Stimulated activated CD4-positive, alpha-beta T cell treated with anti-CD3 and anti-CD28 coated beads, TNF-alpha, amount 100 ng/mL, for 48 hours (primary cell): ENCODE measurements around the gene GTF3C4.

Experiments
- DNase-seq, 3 donors: peaks; one replicate each; pipeline ENCODE4 v3.0.0-alpha.2; 2020; ENCODE audit warnings: low read depth in 3 of 3

GTF3C4 gene, protein sequence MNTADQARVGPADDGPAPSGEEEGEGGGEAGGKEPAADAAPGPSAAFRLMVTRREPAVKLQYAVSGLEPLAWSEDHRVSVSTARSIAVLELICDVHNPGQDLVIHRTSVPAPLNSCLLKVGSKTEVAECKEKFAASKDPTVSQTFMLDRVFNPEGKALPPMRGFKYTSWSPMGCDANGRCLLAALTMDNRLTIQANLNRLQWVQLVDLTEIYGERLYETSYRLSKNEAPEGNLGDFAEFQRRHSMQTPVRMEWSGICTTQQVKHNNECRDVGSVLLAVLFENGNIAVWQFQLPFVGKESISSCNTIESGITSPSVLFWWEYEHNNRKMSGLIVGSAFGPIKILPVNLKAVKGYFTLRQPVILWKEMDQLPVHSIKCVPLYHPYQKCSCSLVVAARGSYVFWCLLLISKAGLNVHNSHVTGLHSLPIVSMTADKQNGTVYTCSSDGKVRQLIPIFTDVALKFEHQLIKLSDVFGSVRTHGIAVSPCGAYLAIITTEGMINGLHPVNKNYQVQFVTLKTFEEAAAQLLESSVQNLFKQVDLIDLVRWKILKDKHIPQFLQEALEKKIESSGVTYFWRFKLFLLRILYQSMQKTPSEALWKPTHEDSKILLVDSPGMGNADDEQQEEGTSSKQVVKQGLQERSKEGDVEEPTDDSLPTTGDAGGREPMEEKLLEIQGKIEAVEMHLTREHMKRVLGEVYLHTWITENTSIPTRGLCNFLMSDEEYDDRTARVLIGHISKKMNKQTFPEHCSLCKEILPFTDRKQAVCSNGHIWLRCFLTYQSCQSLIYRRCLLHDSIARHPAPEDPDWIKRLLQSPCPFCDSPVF

DNA sequence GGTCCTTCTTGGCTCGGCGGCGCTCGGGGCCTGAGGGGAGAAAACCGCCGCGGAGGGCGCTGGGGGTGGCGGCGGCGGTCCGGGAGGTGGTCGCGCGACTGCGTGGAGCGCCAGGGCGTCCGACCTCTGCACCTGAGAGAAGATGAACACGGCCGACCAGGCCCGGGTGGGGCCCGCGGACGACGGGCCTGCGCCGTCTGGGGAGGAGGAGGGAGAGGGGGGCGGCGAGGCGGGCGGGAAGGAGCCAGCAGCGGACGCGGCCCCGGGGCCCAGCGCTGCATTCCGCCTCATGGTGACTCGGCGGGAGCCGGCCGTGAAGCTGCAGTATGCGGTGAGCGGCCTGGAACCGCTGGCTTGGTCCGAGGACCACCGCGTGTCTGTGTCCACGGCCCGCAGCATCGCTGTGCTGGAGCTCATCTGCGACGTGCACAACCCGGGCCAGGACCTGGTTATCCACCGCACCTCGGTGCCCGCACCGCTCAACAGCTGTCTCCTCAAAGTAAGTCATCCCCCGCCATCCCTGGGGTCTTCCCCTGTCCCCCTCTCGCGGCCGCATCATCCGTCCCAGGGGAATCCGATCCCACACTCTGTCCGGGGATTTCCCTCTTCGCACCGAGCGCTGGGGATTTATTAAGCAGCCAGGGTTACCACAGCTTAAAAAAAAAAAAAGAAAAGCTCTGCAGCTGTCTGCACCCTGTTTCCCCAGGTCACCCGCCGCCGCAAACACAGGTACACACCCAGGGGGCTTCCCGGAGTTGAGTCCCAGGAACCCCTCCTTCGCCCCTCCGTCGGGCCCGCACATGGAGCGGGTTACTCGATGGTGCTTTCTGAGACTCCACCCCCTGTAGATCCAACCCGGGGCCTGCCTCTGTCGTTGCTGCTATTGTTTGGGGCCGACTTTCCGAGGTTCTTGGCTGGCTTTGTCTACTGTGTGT lies at the start of gene GTF3C4:
GTF3C4 (plus strand) TSS at position 8 of the 935 bp plus-strand sequence; CDS start at position 143, 135 bp downstream.
- peak in 1 of 3 donors; percentile 6 for DNase-seq

DNA sequence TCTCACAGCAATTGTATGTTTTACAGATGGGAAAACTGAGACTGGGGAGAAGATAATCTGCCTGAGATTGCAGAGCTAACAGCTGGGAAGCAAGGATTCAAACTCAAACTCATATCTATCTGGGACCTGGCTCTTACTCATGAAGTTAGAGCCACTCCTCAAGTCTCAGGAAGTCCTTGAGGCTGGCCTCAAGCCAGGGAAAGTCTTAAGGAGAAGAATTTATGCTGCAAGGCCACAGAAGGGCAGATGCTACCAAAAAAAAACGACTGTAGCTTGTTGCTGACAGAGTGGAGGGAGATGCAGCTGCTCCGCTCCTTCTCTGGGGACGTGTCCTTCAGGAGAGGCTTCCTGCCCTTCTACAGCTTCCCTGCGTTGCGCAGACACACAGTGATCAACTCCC lies 48.1 kb upstream of the GTF3C4 start:
- no peak for DNase-seq

DNA sequence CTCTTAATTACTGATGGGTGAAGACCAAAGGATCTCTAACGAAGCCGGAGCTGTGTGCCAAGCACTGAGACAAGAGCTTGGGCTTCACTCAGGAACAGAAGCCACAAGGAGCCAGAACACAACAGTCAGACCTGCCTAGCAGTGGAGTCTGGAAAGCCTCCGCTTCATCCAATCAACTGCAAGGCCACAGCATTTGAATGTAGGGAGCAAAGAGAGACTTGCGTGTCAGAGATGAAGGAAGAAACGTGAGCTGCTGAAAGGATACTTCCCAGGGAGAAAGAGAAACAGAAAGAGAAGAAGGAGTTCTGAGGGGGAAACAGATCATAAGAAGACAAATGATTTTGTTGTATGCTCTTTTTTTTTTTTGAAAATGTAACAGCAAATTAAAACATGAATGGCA lies 44.0 kb upstream of the GTF3C4 start:
- no peak for DNase-seq

DNA sequence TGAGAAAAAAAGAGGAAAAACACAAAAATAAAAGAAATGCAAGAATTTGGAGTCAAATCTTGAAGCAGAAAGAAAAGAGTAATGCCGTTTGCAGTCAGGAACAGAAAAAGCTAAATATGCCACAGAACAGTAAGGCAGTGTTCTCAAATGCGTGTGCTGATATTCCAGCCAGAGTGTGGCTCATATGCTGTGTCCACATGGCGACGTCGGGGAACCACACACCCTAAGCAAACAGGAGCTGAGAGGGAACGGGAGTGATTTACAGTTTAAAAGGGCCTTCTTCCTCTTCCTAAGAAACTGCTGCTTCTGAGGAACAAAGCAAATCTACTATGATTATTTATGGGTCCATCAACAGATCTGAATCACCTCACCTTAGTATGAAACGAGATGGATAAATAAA lies 43.2 kb upstream of the GTF3C4 start:
- no peak for DNase-seq

DNA sequence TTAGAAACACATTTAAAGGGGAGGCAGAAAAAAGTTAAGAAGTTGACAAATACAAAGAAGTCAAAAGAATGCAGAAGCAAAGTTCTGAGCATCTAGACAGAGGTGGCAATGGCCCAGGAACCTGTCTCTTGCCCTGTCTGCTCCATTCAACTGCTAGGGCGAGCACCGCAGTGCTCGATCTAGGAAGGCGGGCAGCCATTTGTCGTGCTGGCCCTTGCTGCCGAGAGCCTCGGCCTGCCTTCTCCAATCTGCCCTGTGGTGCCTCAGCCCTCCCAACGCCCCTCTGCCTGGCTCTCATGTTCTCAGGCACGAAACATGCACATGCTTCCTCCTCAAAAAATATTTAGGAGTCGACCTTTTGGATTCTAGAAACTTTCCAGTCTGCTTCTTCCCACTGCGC lies 42.7 kb upstream of the GTF3C4 start:
- DNase-seq = no peak

DNA sequence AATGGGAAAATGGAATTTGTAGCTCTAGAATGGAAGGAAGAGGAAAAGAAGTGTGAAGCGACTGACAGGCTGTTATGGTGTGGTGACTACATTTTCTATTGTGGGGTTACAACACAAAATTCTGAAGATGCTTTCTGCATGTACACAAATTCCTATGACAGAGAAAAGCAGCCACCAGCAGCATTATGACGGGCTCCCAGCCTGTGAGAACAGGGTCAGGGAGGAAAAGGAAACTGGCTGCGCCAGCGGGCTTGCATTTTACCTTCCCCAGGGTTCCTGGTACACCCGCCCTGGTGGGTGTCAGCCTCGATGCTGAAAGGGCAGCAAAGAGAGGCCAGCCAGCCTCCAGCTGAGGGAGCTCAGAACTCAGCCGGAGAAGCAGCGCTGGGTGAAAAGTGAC lies 41.5 kb upstream of the GTF3C4 start:
- DNase-seq = no peak

DNA sequence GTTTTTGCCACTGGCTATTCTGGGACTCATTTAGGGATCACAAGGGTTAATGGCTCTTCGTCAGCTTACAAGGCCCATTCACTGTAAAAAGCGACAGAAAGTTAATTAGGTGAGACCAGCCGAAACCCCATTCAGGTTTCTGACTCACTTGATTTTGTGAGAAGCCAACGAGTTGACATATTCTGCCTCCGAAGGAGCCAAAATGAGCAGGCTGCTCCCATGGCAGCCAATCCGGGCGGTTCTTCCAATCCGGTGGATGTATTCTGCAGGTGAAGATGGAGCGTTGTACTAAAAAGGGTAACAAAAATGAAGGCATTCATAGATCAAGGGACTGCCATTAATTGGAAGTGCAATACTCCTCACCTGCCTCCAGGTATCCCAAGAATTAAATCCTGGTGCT lies 40.1 kb upstream of the GTF3C4 start:
- no peak for DNase-seq

DNA sequence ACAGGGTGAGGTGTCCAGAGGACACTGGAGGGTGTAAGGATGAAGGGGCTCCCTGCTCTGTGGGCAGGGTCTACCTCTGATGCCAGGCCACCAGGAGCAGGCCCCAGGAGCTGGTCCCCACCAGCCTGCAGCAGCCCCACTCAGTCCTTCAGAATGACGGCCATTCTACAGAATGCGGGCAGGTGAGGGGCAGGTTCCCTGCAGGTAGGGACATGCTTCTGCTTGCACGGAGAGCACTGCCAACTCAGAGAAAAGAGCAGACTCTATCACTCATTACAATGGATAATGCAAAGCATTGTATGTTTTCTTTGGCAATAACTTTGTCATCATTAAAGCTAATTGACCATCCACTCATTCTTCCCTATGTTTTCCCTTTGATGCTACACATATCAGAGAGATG lies 39.5 kb upstream of the GTF3C4 start:
- no peak for DNase-seq

DNA sequence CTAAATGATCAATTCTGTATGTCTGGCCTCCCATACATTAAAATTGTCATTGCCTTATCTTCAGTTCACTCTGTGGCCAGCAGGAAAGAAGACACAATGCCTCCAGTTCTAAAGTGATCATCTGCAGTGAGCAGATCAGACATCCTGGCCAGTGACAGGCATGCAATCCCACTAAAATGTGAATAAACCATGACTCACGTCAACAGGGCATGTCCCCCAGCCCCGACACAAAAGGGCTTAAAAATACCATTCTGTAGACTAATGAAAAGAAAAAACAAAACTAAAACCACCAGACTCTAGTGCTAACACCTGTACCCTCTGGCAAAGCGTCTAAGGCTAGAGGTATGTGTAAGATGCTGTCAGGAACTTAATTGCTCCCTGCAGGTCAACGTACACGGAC lies 39.0 kb upstream of the GTF3C4 start:
- no peak for DNase-seq

DNA sequence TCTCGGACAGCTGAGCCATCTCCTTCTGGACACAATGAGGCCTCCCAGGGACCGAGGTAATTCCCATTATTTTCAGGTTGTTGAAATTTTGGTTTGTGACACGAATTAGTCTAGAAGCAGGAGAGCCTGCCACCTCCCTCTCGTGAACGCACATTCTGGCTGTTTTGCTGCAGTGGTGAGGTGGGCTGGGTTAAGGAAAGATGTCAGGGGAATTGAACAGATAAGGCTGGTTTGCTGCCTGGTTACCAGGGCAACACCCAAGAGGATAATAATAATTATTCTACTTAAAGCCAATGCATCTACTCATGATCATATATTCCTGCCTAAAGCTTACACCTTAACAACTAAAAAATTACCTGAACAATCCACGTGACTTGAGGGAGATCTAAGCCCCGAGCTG lies 38.6 kb upstream of the GTF3C4 start:
- no peak for DNase-seq

DNA sequence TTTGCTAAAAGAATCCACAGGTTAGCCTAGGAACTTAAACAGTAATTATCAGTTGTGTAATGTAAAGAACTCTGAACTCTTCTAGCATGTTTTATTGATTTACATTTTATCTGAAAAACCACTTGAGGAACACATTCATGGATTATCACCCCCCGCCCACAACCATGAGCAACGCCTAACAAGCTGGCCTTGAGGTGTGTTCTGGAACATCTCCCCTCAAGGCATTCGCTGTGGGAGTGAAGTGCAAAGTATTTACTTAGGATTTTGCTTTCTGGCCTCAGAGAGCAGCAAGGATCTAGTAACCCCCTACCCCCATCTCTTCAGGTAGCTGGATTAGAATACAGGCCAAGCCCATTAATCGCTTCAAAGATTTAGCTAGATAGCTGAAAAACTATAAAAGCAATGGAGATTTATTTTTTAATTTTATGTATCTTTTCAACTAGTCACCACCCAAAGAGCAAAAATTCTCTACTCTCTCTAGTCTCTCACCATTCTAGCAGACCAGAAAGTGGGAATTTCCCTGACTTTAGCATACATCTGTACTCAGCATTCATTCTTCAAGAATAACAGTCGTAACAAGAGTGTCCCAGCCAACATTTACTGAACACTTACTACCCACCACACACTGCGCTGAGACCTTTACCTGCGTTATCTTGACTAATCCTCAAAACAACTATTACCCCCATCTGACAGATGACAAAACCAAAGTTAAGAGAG lies 37.7 kb upstream of the GTF3C4 start:
- DNase-seq = no peak

DNA sequence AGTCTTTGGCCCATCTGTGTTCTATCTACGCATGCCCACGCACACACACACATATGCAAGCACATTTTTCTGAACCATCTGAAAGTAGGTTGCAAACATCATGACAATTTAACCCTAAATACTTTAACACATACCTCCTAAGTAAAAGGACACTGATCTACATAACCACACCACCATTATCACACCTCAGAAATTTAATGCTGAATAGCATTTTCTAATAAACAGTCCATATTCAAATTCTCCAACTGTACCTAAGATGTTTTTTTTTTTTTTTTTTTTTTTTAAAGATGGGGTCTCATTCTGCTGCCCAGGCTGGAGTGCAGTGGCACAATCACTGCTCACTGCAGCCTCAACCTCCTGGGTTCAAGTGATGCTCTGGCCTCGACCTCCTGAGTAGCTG lies 35.9 kb upstream of the GTF3C4 start:
- no peak for DNase-seq

DNA sequence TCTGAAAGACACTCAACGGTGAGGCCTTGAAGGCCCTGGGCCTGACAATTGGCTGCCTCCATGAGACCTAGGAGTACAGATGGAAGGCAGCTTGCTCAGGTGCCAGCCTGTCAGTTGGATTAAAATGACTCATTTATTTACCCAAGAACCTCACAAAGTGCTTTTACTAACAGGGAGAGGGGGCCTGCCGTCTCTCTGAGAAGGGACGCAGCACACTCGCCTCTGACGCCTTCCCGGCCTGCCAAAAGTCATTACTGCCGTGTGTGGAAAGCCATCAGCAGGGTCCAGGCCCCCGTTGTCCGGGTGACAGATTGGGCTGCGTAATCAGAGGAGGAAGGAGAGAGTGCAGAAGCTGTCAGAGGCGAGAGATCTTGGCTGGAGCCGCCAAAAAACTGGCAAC lies 32.9 kb upstream of the GTF3C4 start:
- DNase-seq = no peak

DNA sequence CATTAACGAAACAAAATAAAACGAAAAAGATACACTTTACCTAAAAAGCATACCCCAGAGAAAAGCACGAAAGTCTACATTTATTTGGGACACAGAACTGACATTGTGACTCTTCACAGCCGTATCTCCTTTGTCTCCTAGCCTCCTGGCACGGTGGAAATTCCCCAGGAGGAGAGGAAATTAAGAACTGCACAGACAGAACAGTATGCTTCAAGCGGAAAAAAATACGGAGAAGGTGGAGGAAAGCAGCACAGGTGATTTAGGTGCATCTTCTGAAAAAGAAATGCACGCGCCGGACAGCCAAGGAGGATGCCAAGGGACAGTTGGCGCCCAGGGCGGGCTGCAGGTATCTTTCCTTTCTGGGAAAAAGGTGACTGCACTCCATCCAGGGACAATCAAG lies 32.5 kb upstream of the GTF3C4 start:
- no peak for DNase-seq

DNA sequence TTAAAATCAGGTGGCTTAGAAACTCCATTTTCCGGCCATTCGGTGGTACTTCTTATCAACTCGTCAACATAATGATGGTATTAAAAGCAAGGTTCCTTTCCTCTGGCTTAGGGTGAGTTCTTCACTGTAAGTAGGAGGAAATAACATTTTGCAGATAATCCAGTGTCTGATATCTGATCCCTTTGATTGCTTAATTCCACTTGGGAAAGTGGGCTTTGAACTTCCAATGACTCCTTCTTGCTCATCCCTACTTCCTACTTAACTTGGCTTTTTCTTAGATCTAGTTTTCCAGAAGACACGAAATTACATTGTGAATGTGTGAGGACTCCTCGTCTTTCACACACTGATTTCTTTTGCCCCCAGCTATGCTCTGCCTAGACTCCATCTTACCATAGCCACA lies 32.0 kb upstream of the GTF3C4 start:
- no peak for DNase-seq

DNA sequence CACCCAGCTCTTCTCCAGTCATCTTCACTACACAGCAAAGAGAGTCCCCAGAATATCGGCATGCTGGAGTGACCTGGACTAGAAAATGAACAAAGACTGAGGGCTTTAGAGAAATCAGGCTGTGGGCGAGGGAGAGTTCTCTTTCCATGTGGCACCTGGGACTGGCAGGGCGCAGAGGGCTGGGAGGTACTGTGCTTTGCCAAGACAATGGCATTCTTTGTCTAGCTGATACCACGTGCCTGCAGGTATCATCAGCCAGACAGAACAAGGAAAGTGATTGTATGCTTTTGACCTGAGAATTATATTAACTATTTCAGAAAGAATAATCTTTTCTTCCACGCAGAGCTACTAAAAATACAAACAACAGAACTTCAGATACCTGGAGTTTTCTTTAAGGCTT lies 30.9 kb upstream of the GTF3C4 start:
- no peak for DNase-seq

DNA sequence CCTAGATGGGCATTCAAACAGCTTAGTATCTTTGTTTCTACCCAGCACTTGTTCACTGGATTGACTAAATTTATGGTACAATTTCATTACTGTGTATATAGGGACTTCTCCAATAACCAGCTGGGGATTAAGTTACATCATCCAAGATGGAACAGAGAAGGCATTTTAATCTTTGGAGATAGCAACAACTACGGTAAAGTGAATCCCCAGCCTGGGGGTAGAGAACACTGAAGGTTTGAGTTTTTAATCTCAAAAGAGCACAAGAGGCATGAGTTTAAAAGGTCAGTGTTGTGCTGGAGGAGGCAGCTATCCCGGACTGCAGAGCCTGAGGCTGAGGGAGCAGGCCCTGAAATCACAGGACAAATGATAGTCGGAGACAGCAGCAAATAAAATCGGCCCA lies 29.0 kb upstream of the GTF3C4 start:
- no peak for DNase-seq

DNA sequence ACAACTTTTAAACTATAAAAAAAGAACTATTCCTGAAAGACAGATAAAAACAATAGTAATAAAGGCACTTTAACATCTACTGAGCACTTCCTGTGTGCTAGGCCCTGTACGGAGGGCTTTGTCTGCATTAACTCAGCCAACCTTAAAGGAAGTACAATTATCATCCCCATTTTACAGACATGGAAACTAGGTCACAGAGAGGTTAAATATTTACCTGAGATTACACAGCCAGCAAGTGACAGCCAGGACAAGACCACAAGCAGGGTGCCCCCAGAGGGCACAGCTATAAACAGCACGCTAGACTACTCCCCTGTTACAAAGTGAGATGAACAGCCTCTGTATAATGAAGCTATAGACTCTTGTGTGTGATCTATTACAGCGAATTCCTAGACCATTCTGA lies 26.0 kb upstream of the GTF3C4 start:
- DNase-seq = no peak

DNA sequence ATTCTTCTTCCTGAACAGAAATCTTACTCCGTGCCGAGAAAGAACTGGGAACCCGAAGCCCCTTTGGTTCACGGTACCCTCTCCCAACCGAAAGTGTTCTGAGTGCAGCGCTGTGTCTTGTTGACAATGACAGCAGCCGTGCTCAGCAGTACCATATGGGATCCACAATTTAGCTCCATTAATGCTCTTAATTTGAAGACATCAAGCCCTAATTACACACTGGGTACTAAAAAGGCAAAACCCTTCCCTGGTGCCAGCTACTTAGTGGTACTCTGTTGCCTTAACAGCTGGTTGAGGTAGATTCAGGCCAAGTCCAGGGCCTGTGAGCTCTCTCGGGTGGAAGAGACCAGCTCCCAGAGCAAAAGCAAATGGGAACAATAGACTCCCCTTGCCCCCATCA lies 25.0 kb upstream of the GTF3C4 start:
- DNase-seq = no peak

DNA sequence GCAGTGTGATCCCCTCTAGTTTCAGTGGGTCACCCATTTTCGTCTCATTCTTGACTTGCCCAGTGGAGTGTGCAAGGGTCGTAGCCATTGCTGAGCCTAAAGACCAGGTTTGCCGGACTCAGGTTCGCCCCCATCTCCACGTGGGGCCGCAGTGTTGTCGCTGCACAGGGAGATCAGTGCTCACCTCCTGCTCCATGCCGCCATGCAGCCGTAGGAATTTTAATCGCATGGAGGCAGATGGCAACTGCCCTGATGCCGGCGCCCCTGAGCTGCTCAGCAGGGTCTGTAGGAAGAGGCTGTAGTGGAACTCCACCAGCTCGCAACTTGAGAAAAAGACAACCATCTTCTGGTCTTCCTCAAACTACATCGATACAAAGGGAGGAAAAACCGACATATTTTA lies 24.6 kb upstream of the GTF3C4 start:
- DNase-seq = no peak

DNA sequence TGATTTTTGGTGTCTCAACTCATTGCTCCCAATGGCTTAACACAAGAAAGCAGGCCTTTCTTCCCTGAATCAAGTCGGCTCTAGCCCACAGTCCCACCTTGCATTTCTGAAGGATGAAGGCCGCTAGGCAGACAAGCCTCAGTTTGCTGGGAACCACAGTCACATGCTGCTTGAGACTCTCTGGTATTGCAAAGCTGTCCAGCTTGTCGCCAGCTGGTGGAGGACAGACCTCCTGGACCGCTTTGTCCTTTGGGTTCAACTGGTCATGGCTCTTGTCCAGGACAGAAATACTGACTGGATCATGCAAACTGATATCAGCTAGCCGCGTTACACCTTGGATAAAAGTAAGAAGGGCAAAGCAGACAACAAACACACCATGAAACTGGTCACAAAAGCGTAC lies 23.5 kb upstream of the GTF3C4 start:
- DNase-seq = no peak
